Measurements from ENCODE around the gene PCDHA9.
"Not testable (repeated sequence)": the region's sequence is repeated elsewhere in the genome, so short reads cannot be mapped to it uniquely, and the experiment has no call there.

PCDHA9 gene, protein sequence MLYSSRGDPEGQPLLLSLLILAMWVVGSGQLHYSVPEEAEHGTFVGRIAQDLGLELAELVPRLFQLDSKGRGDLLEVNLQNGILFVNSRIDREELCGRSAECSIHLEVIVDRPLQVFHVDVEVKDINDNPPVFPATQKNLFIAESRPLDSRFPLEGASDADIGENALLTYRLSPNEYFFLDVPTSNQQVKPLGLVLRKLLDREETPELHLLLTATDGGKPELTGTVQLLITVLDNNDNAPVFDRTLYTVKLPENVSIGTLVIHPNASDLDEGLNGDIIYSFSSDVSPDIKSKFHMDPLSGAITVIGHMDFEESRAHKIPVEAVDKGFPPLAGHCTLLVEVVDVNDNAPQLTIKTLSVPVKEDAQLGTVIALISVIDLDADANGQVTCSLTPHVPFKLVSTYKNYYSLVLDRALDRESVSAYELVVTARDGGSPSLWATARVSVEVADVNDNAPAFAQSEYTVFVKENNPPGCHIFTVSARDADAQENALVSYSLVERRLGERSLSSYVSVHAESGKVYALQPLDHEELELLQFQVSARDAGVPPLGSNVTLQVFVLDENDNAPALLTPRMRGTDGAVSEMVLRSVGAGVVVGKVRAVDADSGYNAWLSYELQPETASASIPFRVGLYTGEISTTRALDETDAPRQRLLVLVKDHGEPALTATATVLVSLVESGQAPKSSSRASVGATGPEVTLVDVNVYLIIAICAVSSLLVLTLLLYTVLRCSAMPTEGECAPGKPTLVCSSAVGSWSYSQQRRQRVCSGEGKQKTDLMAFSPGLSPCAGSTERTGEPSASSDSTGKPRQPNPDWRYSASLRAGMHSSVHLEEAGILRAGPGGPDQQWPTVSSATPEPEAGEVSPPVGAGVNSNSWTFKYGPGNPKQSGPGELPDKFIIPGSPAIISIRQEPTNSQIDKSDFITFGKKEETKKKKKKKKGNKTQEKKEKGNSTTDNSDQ

DNA sequence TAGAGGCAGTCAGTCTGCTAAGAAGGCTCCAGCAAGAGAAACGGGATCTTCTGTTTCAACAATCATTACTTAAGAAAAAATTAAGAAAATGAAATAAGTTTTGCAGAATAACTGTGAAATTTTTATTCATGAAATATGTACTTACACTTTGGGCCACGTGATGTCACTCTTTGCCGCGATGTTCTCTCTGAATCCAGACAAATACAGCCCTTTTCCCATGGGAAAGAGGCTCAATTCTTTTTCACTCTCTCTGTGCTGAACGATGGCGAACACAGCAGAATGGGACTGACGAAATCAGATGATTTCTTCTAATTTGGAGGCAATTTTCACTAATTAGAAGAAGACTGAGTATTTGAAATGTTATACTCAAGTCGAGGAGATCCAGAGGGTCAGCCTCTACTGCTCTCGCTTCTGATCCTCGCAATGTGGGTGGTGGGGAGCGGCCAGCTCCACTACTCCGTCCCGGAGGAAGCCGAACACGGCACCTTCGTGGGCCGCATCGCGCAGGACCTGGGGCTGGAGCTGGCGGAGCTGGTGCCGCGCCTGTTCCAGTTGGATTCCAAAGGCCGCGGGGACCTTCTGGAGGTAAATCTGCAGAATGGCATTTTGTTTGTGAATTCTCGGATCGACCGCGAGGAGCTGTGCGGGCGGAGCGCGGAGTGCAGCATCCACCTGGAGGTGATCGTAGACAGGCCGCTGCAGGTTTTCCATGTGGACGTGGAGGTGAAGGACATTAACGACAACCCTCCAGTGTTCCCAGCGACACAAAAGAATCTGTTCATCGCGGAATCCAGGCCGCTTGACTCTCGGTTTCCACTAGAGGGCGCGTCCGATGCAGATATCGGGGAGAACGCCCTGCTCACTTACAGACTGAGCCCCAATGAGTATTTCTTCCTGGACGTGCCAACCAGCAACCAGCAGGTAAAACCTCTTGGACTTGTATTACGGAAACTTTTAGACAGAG lies at the start of gene PCDHA9:
Gene PCDHA9 (plus strand): TSS at position 244 of the 964 bp plus-strand sequence. CDS start 114 bp downstream, at position 358.
- not testable (repeated sequence) for DNase-seq

DNA sequence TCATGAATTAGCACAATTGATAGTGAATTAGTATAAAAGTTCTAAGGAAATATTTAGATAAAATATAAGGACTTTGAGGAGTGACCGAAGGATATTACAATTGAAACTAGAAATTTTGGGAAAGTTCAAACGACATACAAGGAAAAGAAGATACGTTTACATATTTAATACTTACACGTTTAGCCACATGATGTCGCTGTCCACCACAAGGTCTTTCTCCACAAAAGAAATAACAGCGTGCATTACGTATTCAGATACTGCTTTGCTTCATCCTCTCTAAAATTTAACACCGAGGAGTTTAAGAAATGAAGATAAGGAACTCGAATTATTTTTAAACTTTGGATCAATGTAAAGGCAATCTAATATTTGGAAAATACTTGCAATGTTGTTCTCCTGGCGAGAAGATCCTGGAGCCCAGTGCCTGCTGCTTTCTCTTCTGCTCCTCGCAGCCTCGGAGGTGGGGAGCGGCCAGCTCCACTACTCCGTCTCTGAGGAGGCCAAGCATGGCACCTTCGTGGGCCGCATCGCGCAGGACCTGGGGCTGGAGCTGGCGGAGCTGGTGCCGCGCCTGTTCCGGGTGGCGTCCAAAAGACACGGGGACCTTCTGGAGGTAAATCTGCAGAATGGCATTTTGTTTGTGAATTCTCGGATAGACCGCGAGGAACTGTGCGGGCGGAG lies 47.2 kb upstream of the PCDHA9 start, which contains the start of gene PCDHA3:
Gene PCDHA3 (plus strand): TSS at position 242 of the 678 bp plus-strand sequence.
- no peak for DNase-seq

DNA sequence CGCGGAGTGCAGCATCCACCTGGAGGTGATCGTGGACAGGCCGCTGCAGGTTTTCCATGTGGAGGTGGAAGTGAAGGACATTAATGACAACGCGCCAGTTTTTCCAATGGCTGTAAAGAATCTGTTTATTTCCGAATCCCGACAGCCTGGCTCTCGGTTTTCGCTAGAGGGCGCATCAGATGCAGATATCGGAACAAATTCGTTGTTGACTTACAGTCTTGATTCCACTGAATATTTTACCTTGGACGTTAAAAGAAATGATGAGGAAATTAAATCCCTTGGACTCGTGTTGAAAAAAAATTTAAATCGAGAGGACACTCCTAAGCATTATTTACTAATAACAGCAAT lies 46.7 kb upstream of the PCDHA9 start:
- DNase-seq: no peak

DNA sequence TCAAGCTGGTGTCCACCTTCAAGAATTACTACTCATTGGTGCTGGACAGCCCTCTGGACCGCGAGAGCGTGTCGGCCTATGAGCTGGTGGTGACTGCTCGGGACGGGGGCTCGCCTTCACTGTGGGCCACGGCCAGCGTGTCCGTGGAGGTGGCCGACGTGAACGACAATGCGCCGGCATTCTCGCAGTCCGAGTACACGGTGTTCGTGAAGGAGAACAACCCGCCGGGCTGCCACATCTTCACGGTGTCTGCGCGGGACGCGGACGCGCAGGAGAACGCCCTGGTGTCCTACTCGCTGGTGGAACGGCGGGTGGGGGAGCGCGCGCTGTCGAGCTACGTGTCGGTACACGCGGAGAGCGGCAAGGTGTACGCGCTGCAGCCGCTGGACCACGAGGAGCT lies 45.8 kb upstream of the PCDHA9 start:
- DNase-seq: not testable (repeated sequence)

DNA sequence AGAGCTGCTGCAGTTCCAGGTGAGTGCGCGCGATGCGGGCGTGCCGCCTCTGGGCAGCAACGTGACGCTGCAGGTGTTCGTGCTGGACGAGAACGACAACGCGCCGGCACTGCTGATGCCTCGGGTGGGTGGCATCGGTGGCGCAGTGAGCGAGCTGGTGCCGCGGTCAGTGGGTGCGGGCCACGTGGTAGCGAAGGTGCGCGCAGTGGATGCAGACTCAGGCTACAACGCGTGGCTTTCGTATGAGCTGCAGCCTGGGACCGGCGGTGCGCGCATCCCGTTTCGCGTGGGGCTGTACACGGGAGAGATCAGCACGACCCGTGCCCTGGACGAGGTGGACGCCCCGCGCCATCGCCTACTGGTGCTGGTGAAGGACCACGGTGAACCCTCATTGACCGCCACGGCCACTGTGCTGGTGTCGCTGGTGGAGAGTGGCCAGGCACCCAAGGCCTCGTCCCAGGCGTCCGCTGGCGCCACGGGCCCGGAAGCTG lies 45.4 kb upstream of the PCDHA9 start:
- DNase-seq: no peak

DNA sequence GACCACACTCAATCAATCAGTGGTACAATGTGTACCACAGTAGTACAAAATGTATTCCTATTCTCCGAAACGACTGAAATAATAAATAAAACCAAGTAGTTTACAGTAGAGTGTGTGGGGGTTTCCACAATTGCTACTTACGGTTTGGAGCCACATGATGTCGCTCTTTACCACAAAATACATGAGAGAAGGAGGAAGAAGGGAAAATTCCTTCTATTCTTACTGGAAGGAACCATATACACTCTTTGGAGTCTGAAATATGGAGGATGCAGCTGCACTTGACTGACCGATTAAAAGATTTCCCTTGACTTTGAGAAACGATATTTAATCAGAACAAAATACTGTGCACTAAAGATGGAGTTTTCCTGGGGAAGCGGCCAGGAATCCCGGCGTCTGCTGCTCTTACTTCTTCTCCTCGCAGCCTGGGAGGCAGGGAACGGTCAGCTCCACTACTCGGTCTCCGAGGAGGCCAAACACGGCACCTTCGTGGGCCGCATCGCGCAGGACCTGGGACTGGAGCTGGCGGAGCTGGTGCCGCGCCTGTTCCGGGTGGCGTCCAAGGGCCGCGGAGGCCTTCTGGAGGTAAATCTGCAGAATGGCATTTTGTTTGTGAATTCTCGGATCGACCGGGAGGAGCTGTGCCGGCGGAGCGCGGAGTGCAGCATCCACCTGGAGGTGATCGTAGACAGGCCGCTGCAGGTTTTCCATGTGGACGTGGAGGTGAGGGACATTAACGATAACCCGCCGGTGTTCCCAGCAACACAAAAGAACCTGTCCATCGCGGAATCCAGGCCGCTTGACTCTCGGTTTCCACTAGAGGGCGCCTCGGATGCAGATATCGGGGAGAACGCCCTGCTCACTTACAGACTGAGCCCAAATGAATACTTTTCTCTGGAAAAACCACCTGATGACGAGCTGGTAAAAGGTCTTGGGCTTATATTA lies 41.1 kb upstream of the PCDHA9 start, which contains the start of gene PCDHA4:
Gene PCDHA4 (plus strand): TSS at position 235 of the 942 bp plus-strand sequence.
- no peak for DNase-seq

DNA sequence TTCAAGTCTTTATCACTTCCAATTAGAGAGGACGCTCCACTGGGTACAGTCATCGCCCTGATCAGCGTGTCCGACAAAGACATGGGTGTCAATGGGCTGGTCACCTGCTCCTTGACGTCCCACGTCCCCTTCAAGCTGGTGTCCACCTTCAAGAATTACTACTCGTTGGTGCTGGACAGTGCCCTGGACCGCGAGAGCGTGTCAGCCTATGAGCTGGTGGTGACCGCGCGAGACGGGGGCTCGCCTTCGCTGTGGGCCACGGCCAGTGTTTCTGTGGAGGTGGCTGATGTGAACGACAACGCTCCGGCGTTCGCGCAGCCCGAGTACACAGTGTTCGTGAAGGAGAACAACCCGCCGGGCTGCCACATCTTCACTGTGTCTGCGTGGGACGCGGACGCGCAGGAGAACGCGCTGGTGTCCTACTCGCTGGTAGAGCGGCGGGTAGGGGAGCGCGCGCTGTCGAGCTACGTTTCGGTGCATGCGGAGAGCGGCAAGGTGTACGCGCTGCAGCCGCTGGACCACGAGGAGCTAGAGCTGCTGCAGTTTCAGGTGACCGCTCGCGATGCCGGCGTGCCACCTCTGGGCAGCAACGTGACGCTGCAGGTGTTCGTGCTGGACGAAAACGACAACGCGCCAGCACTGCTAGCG lies 39.8 kb upstream of the PCDHA9 start:
- DNase-seq: not testable (repeated sequence)

DNA sequence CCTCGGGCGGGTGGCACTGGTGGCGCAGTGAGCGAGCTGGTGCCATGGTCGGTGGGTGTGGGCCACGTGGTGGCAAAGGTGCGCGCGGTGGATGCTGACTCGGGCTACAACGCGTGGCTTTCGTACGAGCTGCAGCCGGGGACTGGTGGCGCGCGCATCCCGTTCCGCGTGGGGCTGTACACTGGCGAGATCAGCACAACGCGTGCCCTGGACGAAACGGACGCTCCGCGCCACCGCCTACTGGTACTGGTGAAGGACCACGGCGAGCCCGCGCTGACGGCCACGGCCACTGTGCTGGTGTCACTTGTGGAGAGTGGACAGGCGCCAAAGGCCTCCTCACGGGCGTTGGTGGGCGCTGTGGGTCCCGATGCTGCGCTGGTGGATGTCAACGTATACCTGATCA lies 39.3 kb upstream of the PCDHA9 start:
- DNase-seq: no peak

- no peak for DNase-seq
Observed at GRCh38 chr5:140821375-140822280, 26.6 kb upstream of the PCDHA9 start, which contains the start of gene PCDHA5. TSS of gene PCDHA5 (plus strand) at chr5:140821613.

- no peak for DNase-seq
Observed at GRCh38 chr5:140822281-140822629, 25.9 kb upstream of the PCDHA9 start.

- not testable (repeated sequence) for DNase-seq
Observed at GRCh38 chr5:140822969-140823368, 25.2 kb upstream of the PCDHA9 start.

GRCh38 chr5:140823475-140823874 lies 24.7 kb upstream of the PCDHA9 start:
- DNase-seq: no peak

DNA sequence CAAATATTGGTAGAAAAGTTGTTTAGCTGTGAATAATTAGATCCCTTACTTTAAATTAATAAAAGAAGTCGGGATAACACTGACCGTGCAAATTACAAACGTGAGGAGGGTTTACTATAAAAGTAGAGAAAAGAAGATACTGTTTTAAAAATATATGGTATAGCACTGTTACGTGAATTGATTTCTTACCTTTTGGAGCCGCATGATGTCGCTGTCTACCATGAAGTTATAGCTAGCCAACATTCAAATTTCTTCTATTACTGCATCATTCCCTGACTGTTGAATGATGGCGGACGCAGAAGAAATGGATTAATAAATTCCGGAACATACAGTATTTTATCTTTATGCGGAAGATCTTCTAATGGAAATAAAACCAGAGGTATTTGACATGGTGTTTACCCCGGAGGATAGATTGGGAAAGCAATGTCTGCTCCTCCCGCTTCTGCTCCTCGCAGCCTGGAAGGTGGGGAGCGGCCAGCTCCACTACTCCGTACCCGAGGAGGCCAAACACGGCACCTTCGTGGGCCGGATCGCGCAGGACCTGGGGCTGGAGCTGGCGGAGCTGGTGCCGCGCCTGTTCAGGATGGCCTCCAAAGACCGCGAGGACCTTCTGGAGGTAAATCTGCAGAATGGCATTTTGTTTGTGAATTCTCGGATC lies 20.3 kb upstream of the PCDHA9 start, which contains the start of gene PCDHA6:
Gene PCDHA6 (plus strand): TSS at position 257 of the 658 bp plus-strand sequence. CDS start 132 bp downstream, at position 389.
- DNase-seq: no peak

GRCh38 chr5:140828362-140828737 lies 19.8 kb upstream of the PCDHA9 start:
- no peak for DNase-seq

DNA sequence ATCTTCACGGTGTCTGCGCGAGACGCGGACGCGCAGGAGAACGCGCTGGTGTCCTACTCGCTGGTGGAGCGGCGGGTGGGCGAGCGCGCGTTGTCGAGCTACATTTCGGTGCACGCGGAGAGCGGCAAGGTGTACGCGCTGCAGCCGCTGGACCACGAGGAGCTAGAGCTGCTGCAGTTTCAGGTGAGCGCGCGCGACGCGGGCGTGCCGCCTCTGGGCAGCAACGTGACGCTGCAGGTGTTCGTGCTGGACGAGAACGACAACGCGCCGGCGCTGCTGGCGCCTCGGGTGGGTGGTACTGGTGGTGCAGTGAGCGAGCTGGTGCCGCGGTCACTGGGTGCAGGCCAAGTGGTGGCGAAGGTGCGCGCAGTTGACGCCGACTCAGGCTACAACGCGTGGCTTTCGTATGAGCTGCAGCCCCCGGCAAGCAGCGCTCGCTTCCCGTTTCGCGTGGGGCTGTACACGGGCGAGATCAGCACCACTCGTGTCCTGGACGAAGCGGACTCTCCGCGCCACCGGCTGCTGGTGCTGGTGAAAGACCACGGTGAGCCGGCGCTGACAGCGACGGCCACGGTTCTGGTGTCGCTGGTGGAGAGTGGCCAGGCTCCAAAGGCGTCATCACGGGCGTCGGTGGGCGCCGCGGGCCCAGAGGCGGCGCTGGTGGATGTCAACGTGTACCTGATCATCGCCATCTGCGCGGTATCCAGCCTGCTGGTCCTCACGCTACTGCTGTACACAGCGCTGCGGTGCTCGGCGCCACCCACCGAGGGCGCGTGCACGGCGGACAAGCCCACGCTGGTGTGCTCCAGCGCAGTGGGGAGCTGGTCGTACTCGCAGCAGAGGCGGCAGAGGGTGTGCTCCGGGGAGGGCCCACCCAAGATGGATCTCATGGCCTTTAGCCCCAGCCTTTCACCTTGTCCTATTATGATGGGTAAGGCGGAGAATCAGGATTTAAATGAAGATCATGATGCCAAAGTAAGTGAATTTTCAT lies 18.4 kb upstream of the PCDHA9 start:
- not testable (repeated sequence) for DNase-seq

DNA sequence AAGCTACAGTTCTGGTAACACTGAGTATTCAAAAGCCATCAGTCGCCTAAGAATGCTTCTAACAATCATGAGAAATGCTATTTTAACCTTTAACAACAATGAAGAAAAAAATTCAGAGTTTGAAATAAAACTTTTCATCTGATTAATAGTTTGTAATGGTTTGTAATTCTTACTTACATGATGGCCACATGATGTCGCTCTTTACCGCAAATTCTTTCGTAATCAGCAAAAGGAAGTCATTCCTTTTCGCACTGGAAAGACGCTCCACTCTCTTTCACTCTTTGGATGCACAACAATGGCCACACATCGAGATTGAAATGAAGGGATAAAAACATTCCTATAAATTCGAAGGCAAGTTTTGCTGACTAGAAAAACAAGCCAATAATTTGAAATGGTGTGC lies 14.2 kb upstream of the PCDHA9 start, which contains the start of gene PCDHA7:
Gene PCDHA7 (plus strand): TSS at position 277 of the 400 bp plus-strand sequence. CDS start 115 bp downstream, at position 392.
- no peak for DNase-seq

Measured in NCI-H2107 (cell line).